HG02981 (cell line): ENCODE measurements around the gene RTP4.

Source experiments
- ATAC-seq: cut with Tn5 transposase; IDR thresholded peaks from one replicate; pipeline ENCODE4 v1.9.1; 2021; ENCODE audit warnings: mild to moderate bottlenecking, moderate library complexity; ENCODE audit not compliant: unreplicated experiment

The RTP4 gene, protein sequence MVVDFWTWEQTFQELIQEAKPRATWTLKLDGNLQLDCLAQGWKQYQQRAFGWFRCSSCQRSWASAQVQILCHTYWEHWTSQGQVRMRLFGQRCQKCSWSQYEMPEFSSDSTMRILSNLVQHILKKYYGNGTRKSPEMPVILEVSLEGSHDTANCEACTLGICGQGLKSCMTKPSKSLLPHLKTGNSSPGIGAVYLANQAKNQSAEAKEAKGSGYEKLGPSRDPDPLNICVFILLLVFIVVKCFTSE

DNA sequence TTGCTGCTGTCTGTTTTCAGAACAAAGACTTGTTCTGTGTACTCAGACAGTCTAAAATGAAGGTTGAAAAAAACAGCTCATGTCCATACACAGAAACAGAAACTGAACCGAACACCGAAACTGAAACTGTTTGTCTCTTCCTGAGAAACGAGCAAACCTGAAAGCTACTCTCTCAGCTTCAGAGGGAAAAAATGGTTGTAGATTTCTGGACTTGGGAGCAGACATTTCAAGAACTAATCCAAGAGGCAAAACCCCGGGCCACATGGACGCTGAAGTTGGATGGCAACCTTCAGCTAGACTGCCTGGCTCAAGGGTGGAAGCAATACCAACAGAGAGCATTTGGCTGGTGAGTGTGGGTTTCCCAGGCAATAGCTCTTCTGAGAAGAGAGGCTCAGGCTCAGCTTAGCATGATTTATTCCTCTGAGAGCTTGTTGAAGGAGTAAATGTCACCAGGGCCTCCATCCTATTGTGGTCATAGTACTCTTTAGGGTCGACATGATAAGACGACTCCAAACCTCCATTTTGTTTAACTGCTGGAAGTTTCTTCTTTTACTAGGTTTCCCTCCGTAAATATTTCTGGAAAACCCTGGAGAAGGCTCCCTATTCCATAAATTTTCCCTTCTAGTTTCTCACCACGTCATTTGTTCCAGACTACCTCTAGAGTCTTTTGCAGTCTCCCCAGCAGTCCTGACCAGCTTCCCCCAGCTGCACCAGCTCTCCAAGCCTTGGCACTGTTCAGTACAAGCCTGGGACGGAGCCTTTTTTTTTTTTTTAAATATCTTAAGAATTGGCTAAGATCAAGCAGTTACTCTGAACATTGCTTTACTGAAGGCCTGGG is at the start of gene RTP4:
Gene RTP4 (plus strand): TSS at position 135 of the 838 bp plus-strand sequence. CDS start 57 bp downstream, at position 192.
- peak; percentile 95 for ATAC-seq

DNA sequence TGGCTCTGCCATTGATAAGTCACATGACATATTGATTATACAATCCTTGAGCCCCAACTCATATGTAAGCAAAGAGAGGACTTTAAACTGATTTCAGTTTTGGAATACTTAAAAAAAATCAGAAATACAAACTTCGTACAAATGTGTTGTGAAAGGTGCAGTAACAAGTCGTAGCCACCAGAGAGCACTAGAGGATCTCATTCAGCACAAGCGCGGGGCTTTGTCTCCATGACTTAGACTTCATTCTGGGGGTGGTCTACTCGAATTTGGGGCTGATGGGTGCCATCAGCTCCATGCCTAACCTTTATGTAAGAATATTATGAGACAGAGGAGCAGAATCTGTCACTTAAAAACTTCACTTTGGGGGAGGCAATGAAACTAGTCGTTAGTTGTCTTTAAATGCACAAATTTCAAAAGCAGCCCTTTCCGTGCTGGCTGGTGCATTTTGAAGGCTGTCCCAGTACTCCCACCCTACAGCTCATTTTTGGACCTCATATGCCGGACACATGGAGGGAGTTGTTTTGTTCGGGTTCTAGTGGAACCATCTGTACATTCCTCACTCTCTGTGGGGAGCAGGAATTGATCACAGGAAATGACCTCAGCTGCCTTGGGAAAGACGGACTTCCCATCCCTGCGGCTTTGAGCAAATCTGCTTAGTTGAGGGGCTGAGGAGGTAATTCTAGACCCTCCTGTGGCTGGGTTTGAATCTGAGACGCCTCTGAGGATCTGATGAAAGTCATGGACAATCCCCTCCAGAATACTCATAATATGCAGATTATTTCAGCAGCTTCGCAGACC is 49.2 kb upstream of the RTP4 start:
- no peak for ATAC-seq

DNA sequence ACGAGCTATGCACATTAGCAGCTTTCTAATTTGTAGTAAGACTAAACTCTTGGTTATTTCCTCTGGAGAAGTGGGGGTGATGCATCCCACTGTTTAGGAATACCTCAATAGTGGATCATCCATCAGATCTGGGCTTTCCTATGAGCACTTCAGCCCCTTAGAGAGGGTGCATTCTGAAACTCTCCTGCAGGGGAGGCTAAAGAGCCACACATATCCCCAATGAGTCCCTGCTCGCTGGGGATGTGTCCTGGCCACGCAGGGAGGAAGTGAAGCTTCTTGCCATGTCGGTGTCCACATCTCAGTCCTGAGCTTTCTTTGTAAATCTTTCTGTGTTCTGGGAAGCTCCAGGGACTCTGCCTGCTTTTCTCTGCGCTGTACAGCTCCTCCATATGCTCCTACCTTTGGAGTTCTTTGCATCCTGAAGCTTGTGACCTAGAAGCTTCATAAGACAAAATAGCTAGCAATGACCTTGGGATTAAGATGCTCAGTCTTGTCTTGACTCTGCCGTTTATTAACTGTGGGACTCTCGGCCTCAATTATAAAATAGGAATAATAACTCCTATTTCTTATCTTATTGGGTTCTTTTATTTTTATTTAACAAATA is 48.4 kb upstream of the RTP4 start:
- peak; percentile 78 for ATAC-seq

DNA sequence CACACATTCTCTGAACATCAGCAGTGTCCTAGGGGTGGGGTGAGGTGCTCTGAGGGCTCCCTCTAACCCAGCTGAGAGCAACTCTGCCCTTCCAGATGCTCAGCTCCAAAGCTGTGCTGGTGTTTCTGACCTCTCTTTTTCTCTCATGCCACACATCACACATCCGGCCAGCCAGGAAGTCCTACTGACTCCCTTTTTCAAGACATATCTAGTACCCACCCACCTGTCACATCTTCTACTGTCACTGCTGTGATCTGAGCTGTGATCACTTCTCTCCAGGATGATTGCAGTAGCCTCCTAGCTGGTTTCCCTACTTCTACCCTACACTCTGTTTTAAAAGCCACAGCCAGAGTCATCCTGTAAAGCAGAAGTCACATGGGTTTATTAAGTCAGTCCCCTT is 46.4 kb upstream of the RTP4 start:
- no peak for ATAC-seq

DNA sequence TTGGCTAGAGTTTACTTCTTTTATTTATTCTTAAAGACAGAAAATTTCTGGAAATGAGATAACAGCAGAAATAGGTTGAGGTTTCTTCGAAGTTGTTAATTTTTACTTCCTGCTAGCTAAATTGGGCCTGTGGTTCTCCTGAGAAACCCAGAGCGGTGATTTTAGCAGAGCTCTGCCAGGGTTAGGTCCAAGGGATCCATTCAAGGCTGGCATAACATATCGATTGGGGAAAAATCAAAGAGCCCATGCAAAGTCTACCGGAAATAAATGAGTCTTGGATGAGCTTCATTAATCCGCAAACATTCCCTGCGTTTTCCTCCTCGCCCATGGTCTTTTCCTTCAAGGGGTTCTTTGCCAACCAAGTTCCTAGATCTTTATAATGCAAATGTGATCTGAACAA is 45.9 kb upstream of the RTP4 start:
- ATAC-seq = no peak

DNA sequence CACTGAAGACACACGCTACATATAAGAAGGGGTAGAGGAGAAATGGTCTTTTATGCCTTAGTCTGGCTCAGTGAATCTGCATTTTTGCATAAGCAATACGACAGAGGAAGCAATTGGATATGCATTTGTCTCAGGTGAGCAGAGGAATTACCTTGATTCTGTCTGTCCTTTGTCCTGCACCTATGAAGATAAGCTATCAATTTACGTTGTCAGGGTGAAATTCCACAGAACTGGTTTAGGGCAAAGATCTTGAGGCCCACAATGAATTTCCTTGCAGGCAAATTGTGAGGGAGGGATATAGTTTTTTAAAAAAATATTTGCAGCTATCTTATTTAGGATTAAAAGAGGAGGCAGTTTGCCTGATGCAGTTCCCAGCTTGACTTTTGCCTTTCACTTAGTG is 45.1 kb upstream of the RTP4 start:
- ATAC-seq = no peak

DNA sequence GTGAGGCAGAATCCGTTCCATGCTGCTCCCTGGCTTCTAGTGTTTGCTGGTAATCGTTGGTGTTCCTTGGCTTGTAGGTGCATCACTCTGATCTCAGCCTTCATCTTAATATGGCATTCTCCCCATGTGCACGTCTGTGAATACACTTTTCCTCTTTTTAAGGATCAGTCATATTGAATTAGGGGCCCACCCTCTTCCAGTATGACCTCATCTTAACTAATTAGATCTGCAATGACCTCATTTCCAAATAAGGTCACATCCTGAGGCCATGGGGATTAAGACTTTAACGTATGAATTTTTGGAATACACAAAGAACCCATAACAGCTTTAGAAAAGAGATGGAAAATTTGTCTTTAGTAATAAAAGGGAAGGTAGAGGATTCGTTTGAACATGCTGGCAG is 42.6 kb upstream of the RTP4 start:
- ATAC-seq = no peak

DNA sequence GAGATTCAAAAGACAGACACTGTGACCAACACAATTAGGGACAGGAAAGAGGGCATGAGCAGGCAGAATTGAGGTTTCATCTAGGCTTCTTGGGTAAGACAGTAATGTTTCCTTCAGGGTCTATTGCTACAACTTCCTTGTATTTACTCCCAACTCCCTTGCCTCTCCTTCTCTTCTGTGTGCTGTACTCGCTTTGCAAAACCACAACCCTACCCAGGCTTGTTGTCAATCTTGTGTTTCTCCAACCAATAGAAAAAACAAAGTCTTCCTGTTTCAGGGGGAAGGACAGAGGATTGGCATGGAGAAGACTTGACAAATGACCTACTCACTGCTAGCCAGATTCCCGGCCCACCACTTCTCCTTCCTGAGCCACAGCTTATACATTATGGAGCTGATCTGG is 40.3 kb upstream of the RTP4 start:
- no peak for ATAC-seq

DNA sequence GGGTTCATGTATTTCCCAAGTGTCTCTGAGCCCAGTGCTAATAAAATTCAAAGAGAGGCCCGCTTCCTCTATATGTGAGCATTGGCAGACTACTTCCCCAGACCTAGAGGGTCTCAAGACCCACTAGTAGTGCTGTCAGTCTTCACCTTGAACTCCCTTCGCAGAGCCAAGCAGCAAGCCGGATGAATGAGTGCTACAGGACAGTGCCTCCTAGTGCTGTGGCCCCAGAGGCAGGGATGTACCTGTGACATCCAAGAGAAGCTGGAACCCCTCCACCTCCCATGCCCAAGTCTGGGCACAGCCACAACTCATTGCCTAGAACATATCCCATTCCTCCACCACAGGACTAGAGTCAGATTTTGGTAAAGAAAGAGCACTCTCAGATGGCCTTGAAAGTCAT is 39.5 kb upstream of the RTP4 start:
- ATAC-seq = no peak

DNA sequence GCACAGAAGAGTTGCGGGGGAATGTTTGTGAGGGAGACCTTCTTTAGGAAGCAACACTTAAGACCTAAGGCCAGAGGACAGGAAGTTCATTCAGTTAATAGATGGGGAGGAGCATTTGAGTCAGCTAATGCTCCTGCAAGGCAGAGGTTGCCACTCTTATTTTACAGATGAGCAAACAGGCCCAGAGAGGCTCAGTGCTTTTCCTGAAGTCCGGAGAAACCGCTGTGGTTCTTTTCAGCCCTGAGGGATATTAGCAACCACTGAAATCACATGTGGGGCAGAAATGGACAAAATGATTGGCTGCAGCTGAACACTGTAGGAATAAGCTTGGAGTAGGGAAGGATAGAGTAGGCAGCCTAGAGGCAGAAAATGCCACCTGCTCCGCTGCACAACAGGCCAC is 33.3 kb upstream of the RTP4 start:
- no peak for ATAC-seq

DNA sequence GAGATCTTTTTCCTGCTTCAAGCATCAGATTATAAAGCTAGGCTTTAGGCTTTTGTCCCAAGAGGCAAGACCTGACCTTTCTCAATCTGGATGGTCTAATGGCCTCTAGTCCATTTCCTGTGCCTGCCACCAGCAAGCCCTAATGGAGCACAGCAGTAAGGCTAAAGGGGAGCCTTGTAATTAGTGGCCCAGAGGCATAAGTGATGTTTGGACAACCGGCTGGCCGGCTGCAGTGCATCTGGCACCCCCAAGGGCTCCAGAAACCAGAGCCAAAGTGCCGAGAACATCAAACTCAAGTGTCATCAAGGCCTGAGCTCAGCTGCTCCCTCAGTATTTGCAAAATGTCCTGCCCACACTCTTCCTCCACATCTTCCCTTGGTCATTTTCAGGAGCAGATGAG is 31.9 kb upstream of the RTP4 start:
- no peak for ATAC-seq

DNA sequence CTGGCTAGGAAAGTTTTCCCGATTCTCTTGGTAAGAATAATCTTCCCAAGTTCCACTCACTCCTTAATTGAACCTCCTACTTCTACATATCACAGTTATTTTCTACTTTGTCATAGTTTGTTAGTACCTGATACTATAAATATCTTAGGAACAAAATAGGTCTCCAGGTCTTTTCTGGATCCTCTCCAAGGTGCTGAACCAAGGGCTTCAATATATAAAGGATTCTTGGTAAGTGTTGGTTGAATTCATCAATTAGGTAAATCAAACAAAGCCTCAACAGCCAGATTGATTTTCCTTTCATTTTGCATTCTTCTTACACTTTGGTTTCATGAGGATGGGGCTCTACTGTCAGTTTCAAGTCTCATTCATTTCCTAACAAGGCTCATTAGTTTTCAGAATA is 27.6 kb upstream of the RTP4 start:
- no peak for ATAC-seq

DNA sequence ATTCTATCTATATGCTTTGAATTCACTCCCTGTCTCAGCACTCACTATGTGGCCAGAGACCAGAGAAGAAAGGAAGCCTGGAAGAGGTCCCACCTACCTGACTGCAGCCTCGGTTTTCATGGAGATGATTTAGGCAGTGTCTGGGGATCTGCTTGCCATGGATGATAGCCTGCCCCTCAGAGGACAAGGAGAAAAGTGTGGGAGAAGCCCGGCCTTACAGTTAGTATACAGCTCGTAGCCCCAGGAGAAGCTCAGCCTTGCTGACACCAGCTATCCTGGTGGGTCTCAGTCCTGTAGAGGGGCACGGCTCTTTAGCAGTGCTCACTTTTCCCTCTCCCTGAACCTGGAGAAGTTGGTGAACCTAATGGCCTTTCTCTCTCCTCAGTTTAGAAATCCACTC is 25.9 kb upstream of the RTP4 start:
- ATAC-seq = no peak

DNA sequence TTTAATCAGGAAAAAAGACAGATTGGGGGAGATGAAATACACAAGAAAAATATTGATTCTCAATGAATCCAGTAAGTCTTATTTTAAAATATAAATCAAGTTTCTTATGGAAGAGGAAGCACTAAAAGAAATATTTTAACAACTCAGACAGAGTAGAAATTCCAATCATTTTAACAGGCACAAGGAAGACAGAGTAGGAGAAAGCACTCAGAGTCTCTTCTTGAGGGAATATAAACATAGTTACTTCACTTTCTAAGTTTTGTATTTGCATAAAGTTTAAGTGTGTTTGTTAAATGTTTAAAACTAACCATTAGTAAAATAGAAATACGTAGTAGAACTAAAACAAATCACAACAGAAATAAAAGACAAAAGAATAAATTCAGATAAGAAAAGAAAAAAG is 24.5 kb upstream of the RTP4 start:
- no peak for ATAC-seq

DNA sequence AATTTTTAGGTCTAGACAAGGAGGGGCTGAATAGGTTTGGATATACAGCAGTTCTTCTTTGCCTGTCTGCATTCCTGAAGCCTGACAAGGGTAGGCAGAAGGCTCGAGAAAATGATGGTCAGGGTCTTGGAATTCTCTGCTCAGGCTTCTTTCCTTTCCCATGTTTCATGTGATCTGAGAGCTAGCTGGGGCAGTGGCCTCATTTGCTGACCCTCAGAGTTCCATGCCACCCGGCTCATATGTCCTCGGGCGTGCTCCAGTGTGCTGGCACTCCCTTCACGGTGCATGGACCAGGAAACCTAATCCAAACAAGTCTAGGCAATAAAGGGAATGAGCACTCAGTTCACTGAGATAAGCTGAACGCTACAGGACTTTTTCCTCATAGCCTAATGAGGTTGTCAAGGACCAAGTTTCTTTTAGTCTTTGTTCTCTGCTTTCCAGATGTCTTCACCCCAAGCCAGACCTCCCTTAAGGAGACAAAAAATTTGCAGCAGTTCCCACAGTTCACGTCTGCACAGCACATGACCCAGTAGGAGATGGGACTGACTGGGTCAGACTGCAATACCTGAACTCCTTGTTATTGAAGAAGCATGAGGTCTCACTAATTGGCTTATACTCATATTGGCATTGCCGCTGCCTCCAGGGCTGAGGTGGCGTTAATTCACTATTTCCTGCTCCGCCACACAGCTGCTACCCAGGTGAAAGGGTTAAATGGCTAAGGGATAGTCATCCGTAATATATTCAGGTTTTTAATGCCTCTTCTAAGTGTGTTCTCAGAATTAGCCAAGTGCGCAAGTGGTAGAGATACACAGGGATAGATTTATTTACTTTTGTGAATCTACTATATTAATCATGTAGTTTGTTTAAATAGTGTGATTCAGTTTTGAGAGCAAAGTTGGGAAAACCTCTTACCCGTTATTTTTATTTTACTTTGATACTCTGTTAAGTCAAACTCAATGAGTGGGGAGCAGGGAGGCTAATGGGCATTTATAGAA is 15.3 kb upstream of the RTP4 start:
- ATAC-seq = no peak

DNA sequence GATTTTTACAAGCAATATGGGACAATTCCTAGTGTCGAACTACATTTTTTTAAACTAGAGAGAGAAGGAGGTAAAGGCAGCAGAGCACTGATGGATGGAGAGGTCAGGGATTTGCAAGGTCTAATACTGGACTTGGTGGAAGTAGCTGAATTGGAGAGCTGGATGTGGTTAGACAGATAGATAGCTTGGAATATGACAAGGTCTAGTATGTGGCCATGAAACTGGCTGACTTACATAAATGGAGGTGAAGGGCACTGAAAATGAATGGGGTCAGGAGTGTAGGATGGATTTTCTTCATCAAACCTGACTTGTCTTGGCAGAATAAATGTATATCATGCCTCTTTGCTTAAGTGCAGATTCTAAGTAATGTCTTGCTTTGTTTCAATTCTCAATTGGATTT is 10.1 kb upstream of the RTP4 start:
- ATAC-seq = no peak

DNA sequence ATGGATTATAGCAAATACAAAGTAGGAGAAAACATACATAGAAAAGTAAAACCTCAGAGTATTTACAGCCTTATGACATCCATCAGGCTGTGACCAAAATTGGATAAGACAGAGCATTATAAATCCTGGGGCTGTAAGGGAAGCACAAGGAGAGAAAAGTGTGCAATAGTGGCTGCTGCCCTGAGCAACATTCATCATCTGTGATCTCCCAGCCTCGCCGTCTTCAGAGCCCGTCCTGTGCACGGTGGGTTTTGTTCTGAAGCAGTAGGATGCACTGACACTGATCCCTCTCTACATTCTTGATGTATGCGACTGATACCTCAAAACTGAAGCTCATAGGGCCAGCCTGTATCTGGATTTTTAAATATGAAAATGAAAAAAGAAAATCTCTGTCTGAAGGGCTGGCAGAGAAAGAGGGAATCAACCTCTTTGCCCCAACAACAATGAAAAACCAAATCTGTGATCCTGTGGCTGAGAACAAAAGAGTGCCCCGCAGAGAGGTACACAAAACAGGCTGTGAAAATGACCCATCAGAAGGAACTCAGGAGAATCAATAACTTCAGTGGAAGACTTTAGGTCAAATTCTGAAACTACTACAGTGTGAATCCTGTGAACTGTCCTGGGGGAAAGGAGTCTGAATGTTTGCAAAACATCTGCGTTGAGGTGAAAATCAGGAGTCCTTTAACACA is 8.2 kb upstream of the RTP4 start:
- ATAC-seq = no peak

DNA sequence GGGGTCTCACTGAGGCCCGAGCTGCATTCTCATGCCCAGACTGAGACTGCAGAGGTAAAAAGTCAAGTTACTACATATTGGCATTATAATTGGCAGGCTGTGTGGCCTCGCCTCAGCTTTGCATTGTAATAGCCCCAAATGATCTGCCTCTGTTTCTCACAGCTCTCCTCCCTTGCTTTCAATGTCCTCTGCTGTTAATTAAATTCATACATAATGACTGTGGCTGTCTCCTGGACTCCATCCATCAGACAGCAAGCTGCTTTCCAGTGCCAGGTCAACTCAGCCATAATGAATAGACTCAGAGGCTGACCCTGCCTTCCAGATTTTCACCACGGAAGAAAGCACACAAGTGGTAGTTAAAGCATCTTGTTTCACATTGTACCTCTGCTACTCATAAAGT is 7.6 kb upstream of the RTP4 start:
- ATAC-seq = no peak

DNA sequence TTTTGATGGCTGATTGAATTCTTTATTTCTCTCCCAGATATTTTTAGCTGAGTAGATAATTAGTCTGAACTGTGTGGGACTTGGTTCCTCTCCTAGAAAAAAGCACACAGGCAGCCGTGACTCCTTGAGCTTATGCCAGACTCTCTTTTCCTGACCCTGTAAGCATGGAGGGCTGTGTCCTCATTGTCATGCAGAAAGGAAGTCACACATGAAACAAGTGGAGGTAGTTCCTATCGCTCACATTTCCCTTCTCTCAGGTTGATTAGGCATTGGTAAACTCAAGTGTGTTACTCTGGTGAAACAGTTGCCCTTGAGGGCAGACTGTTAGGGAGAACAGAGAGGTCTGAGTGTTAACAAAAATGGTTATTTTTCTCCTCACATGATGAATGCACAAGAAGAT is 6.3 kb upstream of the RTP4 start:
- no peak for ATAC-seq
